ENCODE results near the gene TAS1R3. TPM values are rescaled to one million over a fixed set of nuclear protein-coding genes. Genes with fewer than 3 reads are reported as not detected.

TAS1R3 gene
- total and polyA plus RNA-seq, 9 donors = 0.07 to 0.40 (median 0.24) TPM; not detected in 2

- DNase-seq = no peak
- H3K27me3 ChIP-seq = no peaks in the 10 kb centered on the region
- intact Hi-C loops (cut with DNase I) = no loop called here
- H3K27ac ChIP-seq = no peak overlapping the region
- TF ChIP-seq POLR2A (IDR thresholded peaks at IDR 0.05) (no peak), EP300 (IDR thresholded peaks at IDR 0.05) (no peak), CTCF (IDR thresholded peaks at IDR 0.05) (no peak)
- H3K4me1 ChIP-seq (ENCODE audit: insufficient read depth) = peaks cover 14% of the 10 kb centered on the region
- no peaks in the 10 kb centered on the region for H3K9me3 ChIP-seq
- 91 to 93% (median 93%) methylated on average over 23 to 28 of the region's 28 CpGs for WGBS, 3 donors
- H3K4me3 ChIP-seq = no peak overlapping the region
- H3K36me3 ChIP-seq = no peaks in the 10 kb centered on the region
Observed at GRCh38 chr1:1342061-1342562, 11.0 kb downstream of the TAS1R3 start.

- no peaks in the 10 kb centered on the region for H3K36me3 ChIP-seq
- peaks cover 18% of the 10 kb centered on the region for H3K4me1 ChIP-seq (ENCODE audit: insufficient read depth)
- no peaks in the 10 kb centered on the region for H3K9me3 ChIP-seq
- no peaks in the 10 kb centered on the region for H3K27me3 ChIP-seq
- H3K27ac ChIP-seq = no peak overlapping the region
- DNase-seq = no peak
- H3K4me3 ChIP-seq = no peak overlapping the region
- no peak for TF ChIP-seq CTCF (IDR thresholded peaks at IDR 0.05)
- no peak for TF ChIP-seq EP300 (IDR thresholded peaks at IDR 0.05)
- no peak for TF ChIP-seq POLR2A (IDR thresholded peaks at IDR 0.05)
- 79 to 88% (median 86%) methylated on average over 17 to 18 of the region's 18 CpGs for WGBS, 3 donors
- intact Hi-C loops (cut with DNase I) = no loop called here
Observed at GRCh38 chr1:1342584-1343115, 11.6 kb downstream of the TAS1R3 start.

- intact Hi-C loops (cut with DNase I) = no loop called here
- DNase-seq = no peak
- Histone ChIP-seq H3K4me1 (ENCODE audit: insufficient read depth) (peaks cover 26% of the 10 kb centered on the region), H3K4me3 (no peak overlapping the region), H3K27me3 (no peaks in the 10 kb centered on the region), H3K27ac (no peak overlapping the region), H3K36me3 (no peaks in the 10 kb centered on the region), H3K9me3 (no peaks in the 10 kb centered on the region)
- 85 to 88% (median 88%) methylated on average over 22 to 24 of the region's 24 CpGs for WGBS, 3 donors
- TF ChIP-seq POLR2A (IDR thresholded peaks at IDR 0.05) = no peak
- TF ChIP-seq EP300 (IDR thresholded peaks at IDR 0.05) = no peak
- no peak for TF ChIP-seq CTCF (IDR thresholded peaks at IDR 0.05)
Observed at GRCh38 chr1:1343811-1344421, 12.8 kb downstream of the TAS1R3 start.

GRCh38 chr1:1344655-1345361 lies 13.7 kb downstream of the TAS1R3 start:
- 74 to 78% (median 75%) methylated on average over 11 to 15 of the region's 15 CpGs for WGBS, 3 donors
- H3K9me3 ChIP-seq = no peaks in the 10 kb centered on the region
- H3K4me1 ChIP-seq (ENCODE audit: insufficient read depth) = peaks cover 26% of the 10 kb centered on the region
- H3K4me3 ChIP-seq = no peak overlapping the region
- H3K36me3 ChIP-seq = no peaks in the 10 kb centered on the region
- DNase-seq = no peak
- no peaks in the 10 kb centered on the region for H3K27me3 ChIP-seq
- no peak overlapping the region for H3K27ac ChIP-seq
- intact Hi-C loops (cut with DNase I) = no loop called here
- TF ChIP-seq CTCF (IDR thresholded peaks at IDR 0.05) (no peak), POLR2A (IDR thresholded peaks at IDR 0.05) (no peak), EP300 (IDR thresholded peaks at IDR 0.05) (no peak)
